ENCODE results near the gene DHFR2. TPM values are rescaled to one million over a fixed set of nuclear protein-coding genes. Genes with fewer than 3 reads are reported as not detected.
"Not testable (repeated sequence)": the region's sequence is repeated elsewhere in the genome, so short reads cannot be mapped to it uniquely, and the experiment has no call there.

DHFR2 gene
- total RNA-seq, 1 donor from 2014 or later: 8.2 TPM

GRCh38 chr3:94082391-94082937 lies 19.7 kb upstream of the DHFR2 start:
- Mint-ChIP-seq H3K9me3 (peaks cover 8% of the 10 kb centered on the region), H3K27ac (no peak overlapping the region), H3K27me3 (ENCODE audit: low read depth) (no peaks in the 10 kb centered on the region), H3K4me3 (no peak overlapping the region), H3K36me3 (peaks cover 19% of the 10 kb centered on the region), H3K4me1 (peaks cover 5% of the 10 kb centered on the region)
- no peak for TF ChIP-seq CTCF (IDR thresholded peaks at IDR 0.05; ENCODE audit: unreplicated experiment)
- DNase-seq (ENCODE audit: low spot score in 2 of 2, unreplicated experiment in 2 of 2): no peak

DNA sequence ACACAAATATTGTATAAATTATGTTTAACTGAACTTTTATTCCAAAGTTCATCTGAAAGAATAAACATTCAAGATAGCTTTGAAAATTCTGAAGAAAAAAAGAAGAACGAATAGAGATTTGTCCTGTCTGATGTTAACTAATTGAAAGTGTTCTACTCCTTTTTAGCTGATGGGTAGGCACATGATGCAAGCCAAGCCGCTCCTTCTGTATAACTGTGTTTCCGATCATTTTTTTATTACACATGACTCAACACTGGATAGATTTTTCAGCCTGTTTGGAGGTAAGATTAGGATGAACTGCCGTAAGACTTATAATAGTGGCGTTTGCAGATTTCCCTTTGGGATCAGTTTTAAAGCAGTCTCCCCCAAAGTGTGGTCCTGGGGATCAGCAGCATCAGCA lies 19.2 kb upstream of the DHFR2 start:
- Mint-ChIP-seq H3K36me3 (peaks cover 24% of the 10 kb centered on the region), H3K27me3 (ENCODE audit: low read depth) (no peaks in the 10 kb centered on the region), H3K27ac (no peak overlapping the region), H3K4me3 (no peak overlapping the region), H3K9me3 (peaks cover 8% of the 10 kb centered on the region), H3K4me1 (peaks cover 5% of the 10 kb centered on the region)
- no peak for DNase-seq (ENCODE audit: low spot score in 2 of 2, unreplicated experiment in 2 of 2)
- no peak for TF ChIP-seq CTCF (IDR thresholded peaks at IDR 0.05; ENCODE audit: unreplicated experiment)

DNA sequence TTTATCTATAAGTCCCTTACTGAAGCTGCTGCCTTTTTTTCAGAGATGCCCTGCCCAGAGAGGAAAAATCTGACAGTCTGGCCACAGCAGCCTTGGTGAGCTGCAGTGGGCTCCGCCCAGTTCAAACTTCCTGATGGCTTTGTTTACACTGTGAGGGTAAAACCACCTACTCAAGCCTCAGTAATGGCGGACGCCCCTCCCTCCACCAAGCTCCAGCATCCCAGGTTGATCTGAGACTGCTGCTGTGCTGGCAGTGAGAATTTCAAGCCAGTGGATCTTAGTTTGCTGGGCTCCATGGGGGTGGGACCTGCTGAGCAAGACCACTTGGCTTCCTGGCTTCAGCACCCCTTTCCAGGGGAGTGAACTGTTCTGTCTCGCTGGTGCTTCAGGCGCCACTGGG lies 17.8 kb upstream of the DHFR2 start:
- H3K36me3 Mint-ChIP-seq: peaks cover 32% of the 10 kb centered on the region
- DNase-seq (ENCODE audit: low spot score in 2 of 2, unreplicated experiment in 2 of 2); H3K27me3 Mint-ChIP-seq (ENCODE audit: low read depth); H3K27ac Mint-ChIP-seq; H3K4me3 Mint-ChIP-seq; H3K9me3 Mint-ChIP-seq; H3K4me1 Mint-ChIP-seq: not testable (repeated sequence)

GRCh38 chr3:94076055-94076454 lies 13.3 kb upstream of the DHFR2 start:
- Mint-ChIP-seq H3K4me1 (peaks cover 2% of the 10 kb centered on the region), H3K27ac (no peak overlapping the region), H3K36me3 (peaks cover 63% of the 10 kb centered on the region), H3K27me3 (ENCODE audit: low read depth) (no peaks in the 10 kb centered on the region), H3K4me3 (no peak overlapping the region), H3K9me3 (peaks cover 24% of the 10 kb centered on the region)
- DNase-seq (ENCODE audit: low spot score in 2 of 2, unreplicated experiment in 2 of 2): no peak
- no peak for TF ChIP-seq CTCF (IDR thresholded peaks at IDR 0.05; ENCODE audit: unreplicated experiment)

DNA sequence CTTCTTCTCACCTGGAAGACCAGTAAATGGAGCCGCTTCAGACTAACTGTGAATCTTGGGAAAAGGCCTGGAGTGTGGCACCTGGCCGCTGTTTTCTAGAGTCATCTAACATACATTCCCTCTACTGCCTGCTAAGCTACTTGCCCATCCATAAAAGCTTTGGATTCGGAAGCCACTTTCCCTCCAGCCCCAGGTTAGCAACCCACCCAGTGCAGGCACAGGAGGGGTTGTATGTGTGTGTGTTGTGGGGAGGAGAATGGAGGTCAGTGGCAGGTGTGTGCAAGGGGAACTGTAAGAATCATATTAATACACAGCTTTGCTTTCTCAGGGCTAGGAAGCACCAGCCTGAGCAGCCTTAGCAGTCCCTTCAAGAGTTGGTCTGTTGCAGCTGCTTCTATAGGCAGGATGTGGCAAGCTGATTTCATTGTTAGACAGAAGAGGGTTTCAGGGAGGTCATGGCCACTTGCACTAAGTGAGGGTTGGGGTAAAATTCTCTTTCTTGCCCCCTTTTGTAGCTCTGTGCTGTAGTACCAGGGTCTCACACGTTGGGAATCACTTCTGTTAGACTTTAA lies 9.1 kb upstream of the DHFR2 start:
- Mint-ChIP-seq H3K36me3 (peaks cover 50% of the 10 kb centered on the region), H3K27ac (no peak overlapping the region)
- no peak for TF ChIP-seq CTCF (IDR thresholded peaks at IDR 0.05; ENCODE audit: unreplicated experiment)

GRCh38 chr3:94070341-94070911 lies 7.7 kb upstream of the DHFR2 start:
- Mint-ChIP-seq H3K4me1 (peaks cover 3% of the 10 kb centered on the region), H3K36me3 (peaks cover 45% of the 10 kb centered on the region), H3K27me3 (ENCODE audit: low read depth) (no peaks in the 10 kb centered on the region), H3K27ac (no peak overlapping the region), H3K9me3 (peaks cover 19% of the 10 kb centered on the region), H3K4me3 (no peak overlapping the region)
- no peak for TF ChIP-seq CTCF (IDR thresholded peaks at IDR 0.05; ENCODE audit: unreplicated experiment)
- DNase-seq (ENCODE audit: low spot score in 2 of 2, unreplicated experiment in 2 of 2): no peak

More for the DNA sequence above, 9.1 kb upstream of the DHFR2 start:
- DNase-seq (ENCODE audit: low spot score in 2 of 2, unreplicated experiment in 2 of 2): no peak
- H3K4me3 Mint-ChIP-seq: no peak overlapping the region
- peaks cover 1% of the 10 kb centered on the region for H3K4me1 Mint-ChIP-seq
- H3K27me3 Mint-ChIP-seq (ENCODE audit: low read depth): no peaks in the 10 kb centered on the region
- peaks cover 19% of the 10 kb centered on the region for H3K9me3 Mint-ChIP-seq

Data from mesothelial cell of epicardium (in vitro differentiated cells).